SK-N-SH treated with all-trans-retinoic acid at 6 μM for 48 hours (cell line): ENCODE measurements around the gene LRR1.

ENCODE experiments used
- ATAC-seq: fragments of 200-7000 bp; cut with Tn5 transposase; 3 replicates; pipeline ENCODE4 v1.9.1; 2020; ENCODE audit warnings: mild to moderate bottlenecking, moderate library complexity
- BACH2 ChIP-seq: fragments of 250-450 bp; sonication (Bioruptor Pico); IDR thresholded peaks from 2 replicates; pipeline ENCODE4 v1.9.0; 2021; ENCODE audit warnings: mild to moderate bottlenecking, borderline replicate concordance
- ESRRG ChIP-seq: fragments of 250-450 bp; sonication (Bioruptor Pico); IDR thresholded peaks from 2 replicates; pipeline ENCODE4 v1.6.1; 2021; ENCODE audit warnings: mild to moderate bottlenecking
- GLIS3 ChIP-seq: fragments of 250-450 bp; sonication (Bioruptor Pico); IDR thresholded peaks from 2 replicates; pipeline ENCODE4 v1.5.0; 2020; ENCODE audit warnings: mild to moderate bottlenecking, moderate library complexity
- ISL1 ChIP-seq: fragments of 250-450 bp; sonication (Bioruptor Pico); IDR thresholded peaks from 2 replicates; pipeline ENCODE4 v2.1.2; 2022; ENCODE audit warnings: mild to moderate bottlenecking, moderate library complexity
- OSR1 ChIP-seq: fragments of 250-450 bp; sonication (Bioruptor Pico); IDR thresholded peaks from 2 replicates; pipeline ENCODE4 v1.8.0; 2022; ENCODE audit warnings: moderate library complexity, mild to moderate bottlenecking, inconsistent platforms
- PPARA ChIP-seq: fragments of 250-450 bp; sonication (Bioruptor Pico); IDR thresholded peaks from 2 replicates; pipeline ENCODE4 v1.5.0; 2020; ENCODE audit warnings: mild to moderate bottlenecking, borderline replicate concordance
- RARB ChIP-seq: fragments of 250-450 bp; sonication (Bioruptor Pico); IDR thresholded peaks from 2 replicates; pipeline ENCODE4 v1.8.0; 2021; ENCODE audit warnings: mild to moderate bottlenecking, moderate library complexity
- SNAI2 ChIP-seq: fragments of 250-450 bp; sonication (Bioruptor Pico); IDR thresholded peaks from 2 replicates; pipeline ENCODE4 v1.5.0; 2020; ENCODE audit warnings: mild to moderate bottlenecking, moderate library complexity
- TCF4 ChIP-seq: fragments of 250-450 bp; sonication (Bioruptor Pico); IDR thresholded peaks from 2 replicates; pipeline ENCODE4 v1.8.0; 2021; ENCODE audit warnings: mild to moderate bottlenecking, moderate library complexity, borderline replicate concordance
- TOX ChIP-seq: fragments of 250-450 bp; sonication (Bioruptor Pico); IDR thresholded peaks from 2 replicates; pipeline ENCODE4 v1.8.0; 2021; ENCODE audit warnings: mild to moderate bottlenecking, moderate library complexity, borderline replicate concordance
- ZFP3 ChIP-seq: fragments of 250-450 bp; sonication (Bioruptor Pico); IDR thresholded peaks from 2 replicates; pipeline ENCODE4 v1.5.0; 2020; ENCODE audit warnings: mild to moderate bottlenecking, moderate library complexity
- ZFP30 ChIP-seq: fragments of 450-650 bp; formaldehyde crosslinking; IDR thresholded peaks from 2 replicates; pipeline ENCODE4 v1.5.0; 2022; ENCODE audit warnings: mild to moderate bottlenecking, moderate library complexity
- ZNF565 ChIP-seq: fragments of 450-650 bp; formaldehyde crosslinking; conservative IDR thresholded peaks from 2 replicates; pipeline ENCODE4 v1.5.0; 2020; ENCODE audit warnings: low read depth, mild to moderate bottlenecking, moderate library complexity
- ZNF70 ChIP-seq: fragments of 450-650 bp; formaldehyde crosslinking; IDR thresholded peaks from 2 replicates; pipeline ENCODE4 v1.5.0; 2020; ENCODE audit warnings: mild to moderate bottlenecking, moderate library complexity
- ZNF8 ChIP-seq: fragments of 450-650 bp; formaldehyde crosslinking; IDR thresholded peaks from 2 replicates; pipeline ENCODE4 v1.5.0; 2020; ENCODE audit warnings: mild to moderate bottlenecking, moderate library complexity
- TF ChIP-seq, protein P1 (sequence below): fragments of 250-450 bp; sonication (Bioruptor Pico); IDR thresholded peaks from 2 replicates; pipeline ENCODE4 v1.5.0; 2020; ENCODE audit warnings: mild to moderate bottlenecking, moderate library complexity
- TF ChIP-seq, protein P2 (sequence below): fragments of 250-450 bp; sonication (Bioruptor Pico); IDR thresholded peaks from 2 replicates; pipeline ENCODE4 v1.8.0; 2020; ENCODE audit warnings: mild to moderate bottlenecking, moderate library complexity, borderline replicate concordance
- TF ChIP-seq, protein P3 (sequence below): fragments of 250-450 bp; sonication (Bioruptor Pico); IDR thresholded peaks from 2 replicates; pipeline ENCODE4 v1.8.0; 2021; ENCODE audit warnings: low read depth, mild to moderate bottlenecking, moderate library complexity, borderline replicate concordance
- TF ChIP-seq, protein P4 (sequence below): fragments of 250-450 bp; sonication (Bioruptor Pico); IDR thresholded peaks from 2 replicates; pipeline ENCODE4 v1.5.1; 2020; ENCODE audit warnings: low read depth, mild to moderate bottlenecking, moderate library complexity

The LRR1 gene

DNA sequence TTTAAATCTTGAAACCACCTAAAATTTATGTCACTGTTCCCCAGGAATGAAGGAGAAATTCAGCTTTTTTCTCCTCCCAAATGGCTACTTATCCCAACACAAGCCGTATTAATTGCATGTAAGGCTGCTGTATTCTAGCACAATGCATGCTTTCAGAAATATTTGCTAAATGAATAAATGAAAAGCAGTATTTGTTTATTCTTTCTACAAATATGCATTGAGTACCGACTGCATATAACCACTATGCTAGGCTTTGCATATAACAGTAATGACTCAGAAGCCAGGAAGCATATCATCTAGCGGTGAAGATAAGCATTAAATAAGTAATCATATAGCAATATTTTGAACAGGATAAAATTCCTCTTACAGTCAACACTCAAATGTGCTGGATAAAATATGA, 5.7 kb upstream of the LRR1 start:
- TF ChIP-seq GLIS3 (no peak), ISL1 (CRISPR knock-in tag) (no peak), TOX (CRISPR knock-in tag) (no peak), RARB (CRISPR knock-in tag) (no peak), ZNF565 (CRISPR knock-in tag) (no peak), ESRRG (CRISPR knock-in tag) (no peak), TCF4 (no peak), PPARA (CRISPR knock-in tag) (no peak), ZFP3 (CRISPR knock-in tag) (no peak), ZNF70 (CRISPR knock-in tag) (no peak), SNAI2 (no peak), OSR1 (no peak), ZNF8 (CRISPR knock-in tag) (no peak)
- TF ChIP-seq, protein P1, sequence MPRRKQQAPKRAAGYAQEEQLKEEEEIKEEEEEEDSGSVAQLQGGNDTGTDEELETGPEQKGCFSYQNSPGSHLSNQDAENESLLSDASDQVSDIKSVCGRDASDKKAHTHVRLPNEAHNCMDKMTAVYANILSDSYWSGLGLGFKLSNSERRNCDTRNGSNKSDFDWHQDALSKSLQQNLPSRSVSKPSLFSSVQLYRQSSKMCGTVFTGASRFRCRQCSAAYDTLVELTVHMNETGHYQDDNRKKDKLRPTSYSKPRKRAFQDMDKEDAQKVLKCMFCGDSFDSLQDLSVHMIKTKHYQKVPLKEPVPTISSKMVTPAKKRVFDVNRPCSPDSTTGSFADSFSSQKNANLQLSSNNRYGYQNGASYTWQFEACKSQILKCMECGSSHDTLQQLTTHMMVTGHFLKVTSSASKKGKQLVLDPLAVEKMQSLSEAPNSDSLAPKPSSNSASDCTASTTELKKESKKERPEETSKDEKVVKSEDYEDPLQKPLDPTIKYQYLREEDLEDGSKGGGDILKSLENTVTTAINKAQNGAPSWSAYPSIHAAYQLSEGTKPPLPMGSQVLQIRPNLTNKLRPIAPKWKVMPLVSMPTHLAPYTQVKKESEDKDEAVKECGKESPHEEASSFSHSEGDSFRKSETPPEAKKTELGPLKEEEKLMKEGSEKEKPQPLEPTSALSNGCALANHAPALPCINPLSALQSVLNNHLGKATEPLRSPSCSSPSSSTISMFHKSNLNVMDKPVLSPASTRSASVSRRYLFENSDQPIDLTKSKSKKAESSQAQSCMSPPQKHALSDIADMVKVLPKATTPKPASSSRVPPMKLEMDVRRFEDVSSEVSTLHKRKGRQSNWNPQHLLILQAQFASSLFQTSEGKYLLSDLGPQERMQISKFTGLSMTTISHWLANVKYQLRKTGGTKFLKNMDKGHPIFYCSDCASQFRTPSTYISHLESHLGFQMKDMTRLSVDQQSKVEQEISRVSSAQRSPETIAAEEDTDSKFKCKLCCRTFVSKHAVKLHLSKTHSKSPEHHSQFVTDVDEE (CRISPR knock-in tag) = no peak
- TF ChIP-seq, protein P2, sequence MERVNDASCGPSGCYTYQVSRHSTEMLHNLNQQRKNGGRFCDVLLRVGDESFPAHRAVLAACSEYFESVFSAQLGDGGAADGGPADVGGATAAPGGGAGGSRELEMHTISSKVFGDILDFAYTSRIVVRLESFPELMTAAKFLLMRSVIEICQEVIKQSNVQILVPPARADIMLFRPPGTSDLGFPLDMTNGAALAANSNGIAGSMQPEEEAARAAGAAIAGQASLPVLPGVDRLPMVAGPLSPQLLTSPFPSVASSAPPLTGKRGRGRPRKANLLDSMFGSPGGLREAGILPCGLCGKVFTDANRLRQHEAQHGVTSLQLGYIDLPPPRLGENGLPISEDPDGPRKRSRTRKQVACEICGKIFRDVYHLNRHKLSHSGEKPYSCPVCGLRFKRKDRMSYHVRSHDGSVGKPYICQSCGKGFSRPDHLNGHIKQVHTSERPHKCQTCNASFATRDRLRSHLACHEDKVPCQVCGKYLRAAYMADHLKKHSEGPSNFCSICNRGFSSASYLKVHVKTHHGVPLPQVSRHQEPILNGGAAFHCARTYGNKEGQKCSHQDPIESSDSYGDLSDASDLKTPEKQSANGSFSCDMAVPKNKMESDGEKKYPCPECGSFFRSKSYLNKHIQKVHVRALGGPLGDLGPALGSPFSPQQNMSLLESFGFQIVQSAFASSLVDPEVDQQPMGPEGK (CRISPR knock-in tag) = no peak
- TF ChIP-seq, protein P3, sequence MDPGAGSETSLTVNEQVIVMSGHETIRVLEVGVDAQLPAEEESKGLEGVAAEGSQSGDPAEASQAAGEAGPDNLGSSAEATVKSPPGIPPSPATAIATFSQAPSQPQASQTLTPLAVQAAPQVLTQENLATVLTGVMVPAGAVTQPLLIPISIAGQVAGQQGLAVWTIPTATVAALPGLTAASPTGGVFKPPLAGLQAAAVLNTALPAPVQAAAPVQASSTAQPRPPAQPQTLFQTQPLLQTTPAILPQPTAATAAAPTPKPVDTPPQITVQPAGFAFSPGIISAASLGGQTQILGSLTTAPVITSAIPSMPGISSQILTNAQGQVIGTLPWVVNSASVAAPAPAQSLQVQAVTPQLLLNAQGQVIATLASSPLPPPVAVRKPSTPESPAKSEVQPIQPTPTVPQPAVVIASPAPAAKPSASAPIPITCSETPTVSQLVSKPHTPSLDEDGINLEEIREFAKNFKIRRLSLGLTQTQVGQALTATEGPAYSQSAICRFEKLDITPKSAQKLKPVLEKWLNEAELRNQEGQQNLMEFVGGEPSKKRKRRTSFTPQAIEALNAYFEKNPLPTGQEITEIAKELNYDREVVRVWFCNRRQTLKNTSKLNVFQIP = no peak
- ATAC-seq = peak; percentile 76

DNA sequence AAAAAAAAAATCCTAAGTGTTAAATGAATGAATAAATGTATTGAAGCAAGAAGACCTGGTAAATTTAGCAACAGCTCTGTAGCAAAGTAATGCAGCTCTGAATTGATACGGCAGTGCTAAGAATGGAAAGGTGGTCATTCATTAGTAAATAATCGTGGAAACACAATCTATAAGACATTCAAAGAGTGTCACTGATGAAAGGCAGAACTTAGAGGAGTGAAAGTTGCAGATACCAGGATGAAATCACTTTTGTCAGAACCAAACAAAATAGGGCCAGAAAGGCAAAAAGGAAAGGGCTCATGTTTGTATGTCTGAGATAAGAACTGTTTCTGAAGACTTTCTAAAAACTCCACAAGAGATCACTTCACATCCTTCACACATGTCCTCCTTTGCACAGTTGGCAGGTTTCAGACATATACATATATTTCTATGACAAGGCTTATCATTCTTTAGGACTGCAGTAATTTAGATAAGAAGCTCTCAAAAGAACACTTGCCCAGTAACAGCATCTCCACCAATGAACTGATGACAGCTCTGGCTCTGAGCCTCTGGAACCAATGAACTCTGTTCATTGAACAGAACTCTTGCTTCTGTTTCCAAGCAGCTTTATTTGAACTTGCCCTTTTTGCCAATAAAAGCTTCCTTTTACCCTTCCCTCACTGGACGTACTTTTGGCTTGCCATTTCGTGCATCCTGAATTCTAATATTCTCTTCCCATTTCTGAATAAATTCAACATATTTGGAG, 4.2 kb upstream of the LRR1 start:
- 0 out of 3 replicates have a peak, but pooled peaks have one; percentile 10 for ATAC-seq

DNA sequence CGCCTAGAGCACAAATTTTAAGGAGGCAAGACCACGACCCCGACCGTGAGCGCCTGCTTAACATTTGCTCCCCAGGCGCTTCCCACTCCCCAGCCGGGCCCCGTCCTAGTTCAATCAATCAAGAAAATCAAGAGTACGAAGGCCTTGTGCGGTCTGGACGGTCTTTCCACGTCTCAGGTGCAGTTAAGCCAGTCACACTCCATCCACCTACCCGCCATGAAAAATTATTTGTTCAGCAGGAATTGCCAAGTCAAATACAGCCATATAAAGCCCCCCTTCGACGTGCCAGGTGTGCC, 603 bp upstream of the LRR1 start:
- TF ChIP-seq, protein P2 (CRISPR knock-in tag) = no peak
- TF ChIP-seq, protein P4, sequence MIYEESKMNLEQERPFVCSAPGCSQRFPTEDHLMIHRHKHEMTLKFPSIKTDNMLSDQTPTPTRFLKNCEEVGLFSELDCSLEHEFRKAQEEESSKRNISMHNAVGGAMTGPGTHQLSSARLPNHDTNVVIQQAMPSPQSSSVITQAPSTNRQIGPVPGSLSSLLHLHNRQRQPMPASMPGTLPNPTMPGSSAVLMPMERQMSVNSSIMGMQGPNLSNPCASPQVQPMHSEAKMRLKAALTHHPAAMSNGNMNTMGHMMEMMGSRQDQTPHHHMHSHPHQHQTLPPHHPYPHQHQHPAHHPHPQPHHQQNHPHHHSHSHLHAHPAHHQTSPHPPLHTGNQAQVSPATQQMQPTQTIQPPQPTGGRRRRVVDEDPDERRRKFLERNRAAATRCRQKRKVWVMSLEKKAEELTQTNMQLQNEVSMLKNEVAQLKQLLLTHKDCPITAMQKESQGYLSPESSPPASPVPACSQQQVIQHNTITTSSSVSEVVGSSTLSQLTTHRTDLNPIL (CRISPR knock-in tag) = no peak
- no peak for TF ChIP-seq SNAI2
- no peak for TF ChIP-seq BACH2 (CRISPR knock-in tag)
- TF ChIP-seq ZFP3 (CRISPR knock-in tag) = no peak
- peak; percentile 5; the same call in 2 of the 3 replicates for ATAC-seq

More for the DNA sequence above, 4.2 kb upstream of the LRR1 start:
- no peak for TF ChIP-seq RARB (CRISPR knock-in tag)
- TF ChIP-seq, protein P4 (CRISPR knock-in tag) = no peak
- TF ChIP-seq OSR1 = no peak
- TF ChIP-seq, protein P3 = no peak
- no peak for TF ChIP-seq ZNF70 (CRISPR knock-in tag)
- TF ChIP-seq ZFP3 (CRISPR knock-in tag) = no peak
- no peak for TF ChIP-seq ZFP30 (CRISPR knock-in tag)
